H1 (cell line): ENCODE results near the gene OR10G2. TPM values are rescaled to one million over a fixed set of nuclear protein-coding genes. Genes with fewer than 3 reads are reported as not detected.

Experiments used
- CBX5 ChIP-seq: fragments of 300-800, 300-1000 bp; sonication (generic); IDR thresholded peaks from 2 replicates; pipeline ENCODE4 v1.7.1; 2016; ENCODE audit warnings: antibody characterized with exemption, low read length, low read depth
- polyA plus RNA-seq, 7 experiments: library from polyadenylated mRNA; depleted of rRNA in 3 of 7; stranded (reverse) in 5 of 7; unstranded in 2 of 7; fragments of >200 nt in 5 of 7; fragments of 200-250 nt in 2 of 7; gene quantifications; 1 replicate in 5 of 7; 2 replicates in 1 of 7; 4 replicates in 1 of 7; pipeline versions ENCODE4 v1.2.1 to v1.2.3, GENCODE V29; 2011 to 2013; ENCODE audit warnings: missing spikeins in 2 of 7, mixed read lengths in 2 of 7
- total RNA-seq: library from RNA; stranded (reverse); fragmentation: NEBNext Ultra II Directional; extraction: Animal tissue kit (Norgen Biotek cat#: 25700); gene quantifications from 2 replicates; pipeline ENCODE4 v1.2.1, GENCODE V29; 2021
- TF ChIP-seq, protein P1 (sequence below): fragments of 300-600 bp; sonication (generic); IDR thresholded peaks from 2 replicates; pipeline ENCODE4 v1.7.1; 2012; ENCODE audit warnings: low read length, moderate library complexity, mild to moderate bottlenecking, inconsistent platforms; ENCODE audit not compliant: insufficient replicate concordance

OR10G2 gene
- total and polyA plus RNA-seq, 2 of the 8 experiments (the other 6 are each of a cell fraction or from before 2014, with no cell fraction given): not detected

- TF ChIP-seq, protein P1, sequence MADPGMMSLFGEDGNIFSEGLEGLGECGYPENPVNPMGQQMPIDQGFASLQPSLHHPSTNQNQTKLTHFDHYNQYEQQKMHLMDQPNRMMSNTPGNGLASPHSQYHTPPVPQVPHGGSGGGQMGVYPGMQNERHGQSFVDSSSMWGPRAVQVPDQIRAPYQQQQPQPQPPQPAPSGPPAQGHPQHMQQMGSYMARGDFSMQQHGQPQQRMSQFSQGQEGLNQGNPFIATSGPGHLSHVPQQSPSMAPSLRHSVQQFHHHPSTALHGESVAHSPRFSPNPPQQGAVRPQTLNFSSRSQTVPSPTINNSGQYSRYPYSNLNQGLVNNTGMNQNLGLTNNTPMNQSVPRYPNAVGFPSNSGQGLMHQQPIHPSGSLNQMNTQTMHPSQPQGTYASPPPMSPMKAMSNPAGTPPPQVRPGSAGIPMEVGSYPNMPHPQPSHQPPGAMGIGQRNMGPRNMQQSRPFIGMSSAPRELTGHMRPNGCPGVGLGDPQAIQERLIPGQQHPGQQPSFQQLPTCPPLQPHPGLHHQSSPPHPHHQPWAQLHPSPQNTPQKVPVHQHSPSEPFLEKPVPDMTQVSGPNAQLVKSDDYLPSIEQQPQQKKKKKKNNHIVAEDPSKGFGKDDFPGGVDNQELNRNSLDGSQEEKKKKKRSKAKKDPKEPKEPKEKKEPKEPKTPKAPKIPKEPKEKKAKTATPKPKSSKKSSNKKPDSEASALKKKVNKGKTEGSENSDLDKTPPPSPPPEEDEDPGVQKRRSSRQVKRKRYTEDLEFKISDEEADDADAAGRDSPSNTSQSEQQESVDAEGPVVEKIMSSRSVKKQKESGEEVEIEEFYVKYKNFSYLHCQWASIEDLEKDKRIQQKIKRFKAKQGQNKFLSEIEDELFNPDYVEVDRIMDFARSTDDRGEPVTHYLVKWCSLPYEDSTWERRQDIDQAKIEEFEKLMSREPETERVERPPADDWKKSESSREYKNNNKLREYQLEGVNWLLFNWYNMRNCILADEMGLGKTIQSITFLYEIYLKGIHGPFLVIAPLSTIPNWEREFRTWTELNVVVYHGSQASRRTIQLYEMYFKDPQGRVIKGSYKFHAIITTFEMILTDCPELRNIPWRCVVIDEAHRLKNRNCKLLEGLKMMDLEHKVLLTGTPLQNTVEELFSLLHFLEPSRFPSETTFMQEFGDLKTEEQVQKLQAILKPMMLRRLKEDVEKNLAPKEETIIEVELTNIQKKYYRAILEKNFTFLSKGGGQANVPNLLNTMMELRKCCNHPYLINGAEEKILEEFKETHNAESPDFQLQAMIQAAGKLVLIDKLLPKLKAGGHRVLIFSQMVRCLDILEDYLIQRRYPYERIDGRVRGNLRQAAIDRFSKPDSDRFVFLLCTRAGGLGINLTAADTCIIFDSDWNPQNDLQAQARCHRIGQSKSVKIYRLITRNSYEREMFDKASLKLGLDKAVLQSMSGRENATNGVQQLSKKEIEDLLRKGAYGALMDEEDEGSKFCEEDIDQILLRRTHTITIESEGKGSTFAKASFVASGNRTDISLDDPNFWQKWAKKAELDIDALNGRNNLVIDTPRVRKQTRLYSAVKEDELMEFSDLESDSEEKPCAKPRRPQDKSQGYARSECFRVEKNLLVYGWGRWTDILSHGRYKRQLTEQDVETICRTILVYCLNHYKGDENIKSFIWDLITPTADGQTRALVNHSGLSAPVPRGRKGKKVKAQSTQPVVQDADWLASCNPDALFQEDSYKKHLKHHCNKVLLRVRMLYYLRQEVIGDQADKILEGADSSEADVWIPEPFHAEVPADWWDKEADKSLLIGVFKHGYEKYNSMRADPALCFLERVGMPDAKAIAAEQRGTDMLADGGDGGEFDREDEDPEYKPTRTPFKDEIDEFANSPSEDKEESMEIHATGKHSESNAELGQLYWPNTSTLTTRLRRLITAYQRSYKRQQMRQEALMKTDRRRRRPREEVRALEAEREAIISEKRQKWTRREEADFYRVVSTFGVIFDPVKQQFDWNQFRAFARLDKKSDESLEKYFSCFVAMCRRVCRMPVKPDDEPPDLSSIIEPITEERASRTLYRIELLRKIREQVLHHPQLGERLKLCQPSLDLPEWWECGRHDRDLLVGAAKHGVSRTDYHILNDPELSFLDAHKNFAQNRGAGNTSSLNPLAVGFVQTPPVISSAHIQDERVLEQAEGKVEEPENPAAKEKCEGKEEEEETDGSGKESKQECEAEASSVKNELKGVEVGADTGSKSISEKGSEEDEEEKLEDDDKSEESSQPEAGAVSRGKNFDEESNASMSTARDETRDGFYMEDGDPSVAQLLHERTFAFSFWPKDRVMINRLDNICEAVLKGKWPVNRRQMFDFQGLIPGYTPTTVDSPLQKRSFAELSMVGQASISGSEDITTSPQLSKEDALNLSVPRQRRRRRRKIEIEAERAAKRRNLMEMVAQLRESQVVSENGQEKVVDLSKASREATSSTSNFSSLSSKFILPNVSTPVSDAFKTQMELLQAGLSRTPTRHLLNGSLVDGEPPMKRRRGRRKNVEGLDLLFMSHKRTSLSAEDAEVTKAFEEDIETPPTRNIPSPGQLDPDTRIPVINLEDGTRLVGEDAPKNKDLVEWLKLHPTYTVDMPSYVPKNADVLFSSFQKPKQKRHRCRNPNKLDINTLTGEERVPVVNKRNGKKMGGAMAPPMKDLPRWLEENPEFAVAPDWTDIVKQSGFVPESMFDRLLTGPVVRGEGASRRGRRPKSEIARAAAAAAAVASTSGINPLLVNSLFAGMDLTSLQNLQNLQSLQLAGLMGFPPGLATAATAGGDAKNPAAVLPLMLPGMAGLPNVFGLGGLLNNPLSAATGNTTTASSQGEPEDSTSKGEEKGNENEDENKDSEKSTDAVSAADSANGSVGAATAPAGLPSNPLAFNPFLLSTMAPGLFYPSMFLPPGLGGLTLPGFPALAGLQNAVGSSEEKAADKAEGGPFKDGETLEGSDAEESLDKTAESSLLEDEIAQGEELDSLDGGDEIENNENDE: no peak
- TF ChIP-seq CBX5: no peak
Measured at GRCh38 chr14:21589317-21589716, 45.4 kb downstream of the OR10G2 start (continued).
